ENCODE data around the gene RFX2.

GRCh38 chr19:6115992-6116391 lies 5.7 kb upstream of the RFX2 start:
- no peak for TF ChIP-seq CTCF (IDR thresholded peaks at IDR 0.05)
- no peak for TF ChIP-seq POLR2A (IDR thresholded peaks at IDR 0.05)

All from right lobe of liver (tissue), 4 donors.